Mesodermal cell (in vitro differentiated cells): ENCODE measurements around the gene FRMD6.
"Not testable (repeated sequence)": the region's sequence is repeated elsewhere in the genome, so short reads cannot be mapped to it uniquely, and the experiment has no call there.

Experiments
- H3K27ac ChIP-seq: 2 replicates; pipeline ENCODE4 v1.7.0; 2013; ENCODE audit warnings: mild to moderate bottlenecking, low read depth, low read length, moderate library complexity; ENCODE audit not compliant: severe bottlenecking
- H3K36me3 ChIP-seq: 2 replicates; pipeline ENCODE4 v1.7.1; 2013; ENCODE audit warnings: mild to moderate bottlenecking, low read length, moderate library complexity; ENCODE audit not compliant: control insufficient read depth, insufficient read depth
- H3K4me1 ChIP-seq: one replicate; pipeline ENCODE4 v1.7.1; 2013; ENCODE audit warnings: mild to moderate bottlenecking, low read length; ENCODE audit not compliant: insufficient read depth, control insufficient read depth, poor library complexity, severe bottlenecking
- H3K4me3 ChIP-seq: 2 replicates; pipeline ENCODE4 v1.7.0; 2013; ENCODE audit warnings: low read length, control low read depth, mild to moderate bottlenecking; ENCODE audit not compliant: insufficient read depth, poor library complexity, severe bottlenecking; ENCODE audit errors: extremely low read depth
- H3K9me3 ChIP-seq: 2 replicates; pipeline ENCODE4 v1.7.1; 2013; ENCODE audit warnings: mild to moderate bottlenecking, low read length, moderate library complexity; ENCODE audit not compliant: control insufficient read depth
- WGBS, 2 experiments: methylation state at CpG; one replicate each; pipeline ENCODE4 v1.1.5; 2013; ENCODE audit warnings: missing lambda C conversion rate in 2 of 2; ENCODE audit not compliant: insufficient coverage in 2 of 2; 5-methylcytosine and 5-hydroxymethylcytosine counted together

Gene FRMD6

GRCh38 chr14:51628238-51628637 is 23.5 kb upstream of the FRMD6 start:
- WGBS, 2 experiments: 100% methylated on average over 1 of the region's 1 CpG; no CpG with 5 or more reads in 1 of the 2 experiments
- Histone ChIP-seq H3K4me3 (no peak overlapping the region), H3K9me3 (peaks cover 4% of the 10 kb centered on the region), H3K36me3 (no peaks in the 10 kb centered on the region), H3K4me1 (no peaks in the 10 kb centered on the region), H3K27ac (no peak overlapping the region)

GRCh38 chr14:51630987-51631386 is 20.7 kb upstream of the FRMD6 start:
- Histone ChIP-seq H3K4me1 (peaks cover 12% of the 10 kb centered on the region), H3K36me3 (no peaks in the 10 kb centered on the region), H3K4me3 (no peak overlapping the region), H3K9me3 (peaks cover 4% of the 10 kb centered on the region), H3K27ac (no peak overlapping the region)
- 100% methylated on average over 1 of the region's 2 CpGs; no CpG with 5 or more reads in 1 of the 2 experiments for WGBS, 2 experiments

- H3K36me3 ChIP-seq, H3K27ac ChIP-seq, H3K4me3 ChIP-seq, H3K9me3 ChIP-seq: not testable (repeated sequence)
- WGBS, 2 experiments: 83 to 92% methylated on average over 1 to 2 of the region's 2 CpGs
- peaks cover 34% of the 10 kb centered on the region for H3K4me1 ChIP-seq
These were observed 18.4 kb upstream of the FRMD6 start for GRCh38 chr14:51633298-51633697.

GRCh38 chr14:51636109-51636508 is 15.6 kb upstream of the FRMD6 start:
- H3K36me3 ChIP-seq: no peaks in the 10 kb centered on the region
- no peak overlapping the region for H3K4me3 ChIP-seq
- peaks cover 36% of the 10 kb centered on the region for H3K4me1 ChIP-seq
- 75 to 100% methylated on average over 3 to 4 of the region's 4 CpGs for WGBS, 2 experiments
- H3K27ac ChIP-seq: no peak overlapping the region
- H3K9me3 ChIP-seq: peaks cover 7% of the 10 kb centered on the region

- Histone ChIP-seq H3K4me1 (peaks cover 36% of the 10 kb centered on the region), H3K36me3 (peaks cover 10% of the 10 kb centered on the region), H3K4me3 (no peak overlapping the region), H3K27ac (peak overlapping the region; percentile 90), H3K9me3 (peaks cover 3% of the 10 kb centered on the region)
- 49 to 51% methylated on average over 7 of the region's 7 CpGs for WGBS, 2 experiments
These were observed 13.4 kb upstream of the FRMD6 start for GRCh38 chr14:51638071-51638944.

- Histone ChIP-seq H3K36me3 (peaks cover 10% of the 10 kb centered on the region), H3K27ac (no peak overlapping the region), H3K9me3 (peaks cover 3% of the 10 kb centered on the region), H3K4me1 (peaks cover 36% of the 10 kb centered on the region), H3K4me3 (no peak overlapping the region)
- WGBS, 2 experiments: 63% methylated on average over 3 of the region's 5 CpGs; no CpG with 5 or more reads in 1 of the 2 experiments
These were observed 11.9 kb upstream of the FRMD6 start for GRCh38 chr14:51639668-51640316.

- Histone ChIP-seq H3K27ac (no peak overlapping the region), H3K4me1 (peaks cover 3% of the 10 kb centered on the region), H3K4me3 (no peak overlapping the region), H3K36me3 (peaks cover 10% of the 10 kb centered on the region), H3K9me3 (no peaks in the 10 kb centered on the region)
- WGBS, 2 experiments: 90 to 95% methylated on average over 3 of the region's 3 CpGs
These were observed 8.6 kb upstream of the FRMD6 start for GRCh38 chr14:51643140-51643539.

- Histone ChIP-seq H3K9me3 (no peaks in the 10 kb centered on the region), H3K36me3 (peaks cover 10% of the 10 kb centered on the region), H3K27ac (no peak overlapping the region), H3K4me1 (no peaks in the 10 kb centered on the region), H3K4me3 (no peak overlapping the region)
- WGBS, 2 experiments: 100% methylated on average over 1 of the region's 5 CpGs
These were observed 7.3 kb upstream of the FRMD6 start for GRCh38 chr14:51644217-51644933.

GRCh38 chr14:51648296-51648695 is 3.4 kb upstream of the FRMD6 start:
- no peaks in the 10 kb centered on the region for H3K9me3 ChIP-seq
- no peaks in the 10 kb centered on the region for H3K36me3 ChIP-seq
- 50 to 78% methylated on average over 1 of the region's 2 CpGs for WGBS, 2 experiments
- H3K4me1 ChIP-seq: no peaks in the 10 kb centered on the region
- no peak overlapping the region for H3K4me3 ChIP-seq
- no peak overlapping the region for H3K27ac ChIP-seq

GRCh38 chr14:51650716-51651387 is 858 bp upstream of the FRMD6 start:
- Histone ChIP-seq H3K9me3 (no peaks in the 10 kb centered on the region), H3K4me3 (peak overlapping the region; percentile 88), H3K27ac (peak overlapping the region; percentile 98), H3K36me3 (peaks cover 6% of the 10 kb centered on the region), H3K4me1 (peaks cover 3% of the 10 kb centered on the region)
- 1 to 2% methylated on average over 18 to 27 of the region's 30 CpGs for WGBS, 2 experiments
